Measurements from ENCODE around the gene MAGEF1.

The MAGEF1 gene

DNA sequence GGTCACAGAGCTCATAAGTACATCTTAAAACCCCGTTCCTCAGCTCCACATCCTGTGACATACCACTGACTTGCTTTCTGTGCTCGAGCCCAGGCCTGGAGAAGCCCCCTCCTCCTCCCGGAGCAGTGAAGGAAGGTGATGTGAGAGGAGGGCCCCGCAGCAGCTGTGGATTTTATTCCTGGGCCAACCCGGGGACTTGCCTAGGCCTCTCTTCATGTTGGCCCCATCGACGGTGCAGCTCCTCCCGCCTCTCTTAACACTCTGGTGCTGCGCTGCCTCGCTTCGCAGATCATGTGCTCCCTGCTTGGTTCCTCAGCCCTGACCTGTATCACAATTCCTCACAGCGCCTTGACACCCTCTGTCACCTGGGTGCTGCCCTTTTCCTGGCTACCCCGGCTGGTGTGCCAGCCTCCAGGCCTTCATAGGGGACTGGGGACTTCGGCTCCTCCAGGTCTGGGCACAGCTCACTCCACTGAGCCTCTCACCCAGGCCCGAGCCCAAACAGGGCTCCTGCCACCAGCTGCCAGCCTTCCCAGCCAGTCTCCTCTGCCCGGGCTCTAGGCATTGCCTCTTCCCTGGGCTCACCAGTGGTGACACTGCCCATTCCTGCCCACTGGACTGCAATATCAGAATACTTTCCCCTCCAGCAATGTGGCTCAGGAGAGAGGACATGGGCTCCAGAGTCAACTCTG lies 21.5 kb downstream of the MAGEF1 start:
- DNase-seq (ENCODE audit: low read depth), result no peak

DNA sequence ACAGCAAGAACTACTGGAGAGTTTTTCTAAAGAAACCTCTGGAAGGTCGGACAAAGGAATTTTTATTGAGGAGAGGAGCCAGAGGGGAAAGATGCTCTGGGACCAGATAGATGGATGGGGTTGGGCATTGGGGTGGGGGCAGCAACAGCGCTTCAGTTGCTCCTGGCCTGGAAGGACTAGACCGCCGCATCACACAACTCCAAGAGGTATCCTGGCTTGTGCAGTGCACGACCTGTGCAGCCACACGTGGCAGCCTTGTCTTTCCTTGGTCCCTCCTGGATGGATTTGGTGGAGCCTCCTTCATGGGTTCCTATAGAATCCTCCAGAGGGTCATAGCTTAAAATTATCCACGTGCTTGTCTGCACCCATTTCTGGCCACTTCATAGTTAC lies 23.0 kb downstream of the MAGEF1 start:
- no peak for DNase-seq (ENCODE audit: low read depth)

DNA sequence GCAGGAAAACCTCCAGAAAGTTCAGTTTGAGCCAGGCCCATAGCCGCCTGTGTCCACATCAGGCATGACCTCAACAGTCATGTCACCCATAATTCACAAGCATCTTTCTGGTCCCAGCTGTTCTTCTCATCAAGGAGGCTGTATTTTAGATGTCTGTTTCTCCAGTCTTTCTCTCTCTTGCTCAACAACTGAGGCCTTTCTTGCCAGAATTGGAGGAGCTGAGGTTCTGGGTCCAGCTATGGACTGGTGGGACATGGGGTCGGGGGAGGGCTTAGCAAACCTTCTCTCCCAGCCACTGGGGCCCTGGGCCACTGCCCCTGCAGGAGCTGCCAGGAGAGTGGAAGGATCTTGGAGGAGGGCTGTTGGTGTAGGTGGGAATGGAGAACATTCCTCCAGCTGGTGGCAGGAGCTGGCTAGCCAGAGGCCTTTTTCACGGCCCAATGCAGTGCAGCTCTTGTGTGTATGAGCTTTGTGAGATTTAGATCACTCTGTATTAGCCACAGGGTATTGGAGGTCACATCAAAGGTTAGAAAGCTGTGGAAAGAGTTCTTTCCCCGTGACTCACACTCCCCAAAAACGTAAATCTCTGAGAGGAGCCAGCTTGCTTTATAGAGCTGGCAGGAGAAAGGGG lies 23.5 kb downstream of the MAGEF1 start:
- no peak for DNase-seq (ENCODE audit: low read depth)

DNA sequence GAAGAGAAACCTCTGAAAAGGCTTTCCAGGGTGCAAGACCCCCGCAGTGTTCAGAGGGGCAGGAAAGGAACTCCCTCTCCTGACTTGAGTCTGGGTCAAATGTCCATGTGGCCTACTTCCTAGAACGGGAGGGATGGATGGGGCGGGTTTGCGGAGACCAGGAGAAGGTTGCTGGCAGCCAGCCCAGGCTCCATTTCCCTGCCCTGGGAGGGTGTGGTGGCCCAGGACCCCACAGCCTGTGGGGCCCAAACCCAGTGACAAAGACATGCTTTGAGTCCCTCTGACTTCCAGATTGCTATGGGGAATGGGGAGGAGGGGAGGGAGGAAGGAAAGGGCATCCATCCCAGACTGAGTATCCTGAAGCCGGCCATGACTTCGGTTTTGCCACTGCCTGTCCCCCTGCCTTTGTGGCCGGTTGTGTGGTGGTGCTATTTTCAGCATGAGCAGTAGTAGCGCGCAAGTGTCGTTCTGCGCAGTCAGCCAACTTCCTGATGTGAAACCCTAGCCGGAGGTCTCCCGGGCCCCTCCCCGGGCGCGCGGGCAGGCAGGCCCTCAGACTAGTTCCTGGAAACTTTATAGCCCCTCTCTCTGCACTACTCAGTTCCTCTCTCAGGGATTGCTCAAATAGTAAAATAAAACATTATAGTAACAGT lies 24.4 kb downstream of the MAGEF1 start:
- DNase-seq (ENCODE audit: low read depth), result no peak

DNA sequence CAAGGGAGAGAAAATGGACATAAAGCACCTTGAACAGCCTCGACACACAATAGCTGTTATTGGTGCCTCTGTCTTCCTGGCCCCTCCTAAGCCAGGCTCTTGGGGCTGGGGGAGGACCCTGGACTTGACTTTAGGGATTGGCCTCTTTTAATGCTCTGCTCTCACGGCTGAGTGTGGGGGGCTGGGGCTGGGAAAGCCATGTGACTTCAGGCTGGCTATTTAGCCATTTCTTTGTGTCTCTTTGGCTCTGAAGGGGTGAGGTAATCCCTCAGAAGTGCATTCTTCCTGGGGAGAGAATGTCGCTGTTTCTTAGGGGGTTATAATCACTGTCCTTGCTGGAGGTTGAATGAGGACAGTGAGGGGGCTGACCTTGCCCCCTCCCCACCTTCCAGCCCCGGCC lies 26.2 kb downstream of the MAGEF1 start:
- no peak for DNase-seq (ENCODE audit: low read depth)

DNA sequence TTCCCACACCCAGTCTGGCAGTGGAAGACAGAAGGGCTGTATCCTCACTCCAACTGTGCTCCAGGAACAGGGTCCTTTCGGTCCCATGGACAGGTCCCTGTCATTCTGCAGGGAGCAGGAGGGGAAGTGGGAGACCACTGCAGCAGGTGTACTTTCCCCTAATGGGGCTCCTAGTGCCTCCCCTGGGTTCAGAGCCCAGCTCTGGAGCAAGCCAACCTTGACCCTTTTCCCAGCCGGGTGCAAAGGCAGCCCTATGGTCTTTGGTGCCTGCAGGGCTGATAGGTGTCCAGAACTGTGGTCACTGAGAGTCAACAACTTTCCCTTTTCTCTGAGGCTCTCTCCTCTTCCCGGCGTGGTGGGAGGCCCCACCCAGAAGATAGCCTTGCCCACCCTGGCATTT lies 26.8 kb downstream of the MAGEF1 start:
- no peak for DNase-seq (ENCODE audit: low read depth)

DNA sequence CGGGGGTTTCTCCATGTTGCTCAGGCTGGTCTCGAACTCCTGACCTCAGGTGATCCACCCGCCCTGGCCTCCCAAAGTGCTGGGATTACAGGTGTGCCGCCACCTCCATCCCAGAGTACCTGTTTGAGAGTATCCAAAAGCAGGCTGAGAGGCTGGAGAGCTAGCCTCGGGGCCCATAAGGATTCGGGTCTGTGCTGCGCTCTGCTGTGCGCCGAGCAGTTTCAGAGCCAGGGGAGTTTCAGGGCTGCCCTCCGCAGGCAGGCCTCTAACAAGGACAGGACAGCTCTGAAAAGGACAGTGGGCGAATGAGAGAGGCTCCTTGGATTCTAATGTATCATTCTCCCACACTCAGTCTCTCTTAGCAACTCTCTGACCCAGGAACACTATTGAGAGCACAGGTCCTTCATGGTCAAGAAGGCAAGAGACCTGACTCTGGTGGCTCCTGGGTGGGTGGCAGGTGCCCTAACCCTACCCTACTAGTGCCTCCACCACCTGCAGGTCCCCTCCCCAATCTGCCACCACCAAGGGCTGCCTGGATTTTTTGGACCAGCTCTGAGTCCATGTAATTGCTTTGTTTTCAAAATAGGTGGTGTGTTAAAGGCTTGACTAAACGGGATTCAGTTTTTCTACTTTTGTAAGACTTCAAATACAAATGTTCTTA lies 27.8 kb downstream of the MAGEF1 start:
- DNase-seq (ENCODE audit: low read depth), result no peak

DNA sequence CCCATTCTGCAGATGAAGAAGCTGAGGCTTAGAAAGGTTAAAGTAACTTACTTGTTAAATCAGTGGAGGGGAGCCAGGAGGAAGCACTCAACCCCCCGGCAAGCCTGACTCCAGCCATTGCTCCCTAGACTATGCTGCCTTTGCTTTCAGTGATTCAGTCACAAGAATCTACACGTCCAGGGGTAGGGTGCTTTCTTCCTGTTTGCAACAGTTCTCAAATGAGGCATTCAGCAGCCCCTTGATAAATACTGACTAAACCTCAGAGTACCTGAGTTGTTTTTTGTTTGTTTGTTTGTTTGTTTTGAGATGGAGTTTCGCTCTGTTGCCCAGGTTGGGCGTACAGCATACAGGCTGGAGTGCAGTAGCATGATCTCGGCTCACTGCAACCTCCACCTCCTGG lies 28.6 kb downstream of the MAGEF1 start:
- DNase-seq (ENCODE audit: low read depth), result no peak

DNA sequence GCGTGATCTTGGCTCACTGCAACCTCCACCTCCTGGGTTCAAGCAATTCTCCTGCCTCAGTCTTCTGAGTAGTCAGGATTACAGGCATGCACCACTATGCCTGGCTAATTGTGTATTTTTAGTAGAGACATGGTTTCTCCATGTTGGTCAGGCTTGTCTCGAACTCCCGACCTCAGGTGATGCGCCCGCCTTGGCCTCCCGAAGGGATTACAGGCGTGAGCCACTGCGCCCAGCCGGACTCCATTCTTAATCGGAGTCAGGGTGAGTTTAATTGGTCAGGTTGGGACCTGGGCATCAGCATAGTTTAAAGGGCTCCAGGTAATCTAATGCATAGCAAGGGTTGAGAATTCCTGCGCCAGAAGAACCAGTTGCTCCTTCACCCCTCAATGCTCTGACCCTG lies 29.2 kb downstream of the MAGEF1 start:
- DNase-seq (ENCODE audit: low read depth), result no peak

DNA sequence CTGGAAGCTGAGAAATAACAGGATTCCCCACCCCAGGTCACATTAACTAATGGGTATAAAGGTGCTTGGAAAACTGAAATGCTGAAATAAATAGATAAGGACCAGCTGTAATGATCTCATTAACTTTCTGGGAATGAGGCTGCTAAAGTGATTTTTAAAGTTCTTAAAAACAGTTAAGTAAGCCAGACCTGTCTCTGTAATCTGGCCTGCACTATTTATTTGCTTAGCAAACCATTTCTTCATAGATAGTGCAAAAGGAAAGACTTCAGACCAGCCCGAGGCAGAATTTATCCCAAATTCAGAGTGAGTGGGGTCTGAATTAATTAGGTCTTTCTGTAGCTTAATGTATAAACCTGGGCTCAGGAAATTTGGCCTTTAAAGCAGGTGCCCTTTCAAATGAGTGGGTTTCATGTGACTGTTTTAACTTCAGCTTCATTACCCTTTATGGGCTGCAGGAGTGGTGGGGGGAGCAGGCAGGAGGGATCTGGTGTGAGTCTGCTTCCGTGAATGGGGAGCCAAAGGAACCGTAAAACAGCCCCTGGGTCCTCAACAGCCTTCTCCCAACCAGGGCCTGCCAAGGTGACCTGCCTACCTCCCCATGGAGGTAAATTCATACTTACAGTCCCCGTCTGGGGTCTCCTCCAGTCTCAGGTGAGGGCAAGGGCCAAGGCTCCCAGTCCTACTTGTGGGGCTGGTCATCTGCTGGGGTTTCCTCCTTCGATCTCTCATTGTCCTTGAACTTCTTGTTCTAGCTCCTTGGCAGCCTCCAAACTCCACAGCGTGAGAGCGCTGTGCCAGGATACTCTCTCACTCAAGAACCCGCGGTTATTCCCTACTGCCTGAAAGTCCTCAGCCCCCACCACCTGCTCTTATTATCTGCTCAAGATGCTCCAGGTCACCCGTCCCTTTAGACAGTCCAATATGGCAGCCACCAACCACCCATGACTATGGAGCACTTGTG lies 31.2 kb downstream of the MAGEF1 start:
- no peak for DNase-seq (ENCODE audit: low read depth)

DNA sequence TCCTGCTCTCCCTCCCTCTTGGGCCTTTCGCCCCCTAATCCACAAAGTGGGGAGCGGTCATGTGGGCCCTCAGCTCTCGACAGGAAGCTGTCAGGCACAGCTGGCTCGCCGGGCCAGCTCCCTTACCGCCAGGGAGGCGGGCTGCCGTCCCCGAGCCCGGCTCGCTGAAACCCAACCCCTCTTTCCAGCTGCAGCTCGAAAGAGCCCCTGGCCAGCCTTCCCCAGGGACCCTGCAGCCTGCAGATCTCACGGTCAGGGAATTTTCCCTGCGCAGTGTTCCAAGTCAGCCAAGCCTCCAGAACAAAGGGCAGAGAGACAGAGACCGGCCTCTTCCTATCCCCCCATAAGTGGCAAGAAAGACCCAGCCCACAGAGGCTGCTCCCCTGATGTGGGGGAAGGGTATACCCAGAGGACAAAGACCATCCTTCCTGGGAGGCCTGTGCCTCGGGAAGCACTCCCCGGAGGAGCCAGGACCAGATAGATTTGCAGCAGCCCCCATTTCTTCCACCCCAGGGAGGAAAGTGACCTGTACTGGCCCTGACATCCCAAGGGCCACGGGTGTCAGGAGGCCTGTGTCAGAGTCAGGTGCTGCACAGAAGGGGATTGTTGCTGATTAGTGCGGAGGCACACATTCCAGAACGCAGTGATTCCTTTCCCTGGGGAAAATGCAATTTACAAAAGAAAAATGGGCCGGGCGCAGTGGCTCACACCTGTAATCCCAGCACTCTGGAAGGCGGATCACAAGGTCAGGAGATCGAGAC lies 32.6 kb downstream of the MAGEF1 start:
- no peak for DNase-seq (ENCODE audit: low read depth)

DNA sequence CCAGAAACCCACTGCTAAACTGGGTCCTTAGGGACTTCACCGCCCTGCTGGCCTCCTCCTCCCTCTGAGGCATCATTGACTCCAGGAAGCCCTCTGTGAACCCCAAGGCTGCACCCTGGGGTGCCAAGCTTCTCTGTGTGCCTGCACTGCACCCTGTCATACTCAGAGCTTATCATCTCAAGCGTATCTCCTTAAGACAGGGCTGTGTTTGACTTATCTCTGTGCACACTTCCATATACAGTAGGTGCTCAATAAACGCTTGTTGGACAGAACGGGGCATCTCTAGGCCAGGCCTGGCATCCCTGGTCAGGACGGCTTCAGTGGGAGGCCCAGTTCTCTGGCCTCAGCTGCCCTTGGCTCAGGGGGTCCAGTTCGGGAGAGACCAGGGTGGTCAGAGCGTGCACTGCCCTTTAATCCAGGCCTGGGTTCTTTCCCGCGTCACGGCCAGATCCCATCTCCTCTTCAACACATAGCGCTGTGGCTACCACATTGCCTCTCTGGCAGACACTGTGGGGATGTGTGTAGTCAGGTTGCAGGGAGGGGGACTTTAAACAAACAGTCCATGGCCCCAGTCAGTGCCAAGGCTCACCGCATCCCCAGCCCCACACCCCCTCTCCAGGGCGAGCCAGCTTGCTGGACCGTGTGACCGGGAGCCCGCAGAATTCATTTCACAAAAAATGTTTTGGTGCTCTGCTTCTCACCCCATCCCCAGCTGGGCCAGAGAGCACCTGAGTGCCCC lies 33.4 kb downstream of the MAGEF1 start:
- DNase-seq (ENCODE audit: low read depth), result no peak

DNA sequence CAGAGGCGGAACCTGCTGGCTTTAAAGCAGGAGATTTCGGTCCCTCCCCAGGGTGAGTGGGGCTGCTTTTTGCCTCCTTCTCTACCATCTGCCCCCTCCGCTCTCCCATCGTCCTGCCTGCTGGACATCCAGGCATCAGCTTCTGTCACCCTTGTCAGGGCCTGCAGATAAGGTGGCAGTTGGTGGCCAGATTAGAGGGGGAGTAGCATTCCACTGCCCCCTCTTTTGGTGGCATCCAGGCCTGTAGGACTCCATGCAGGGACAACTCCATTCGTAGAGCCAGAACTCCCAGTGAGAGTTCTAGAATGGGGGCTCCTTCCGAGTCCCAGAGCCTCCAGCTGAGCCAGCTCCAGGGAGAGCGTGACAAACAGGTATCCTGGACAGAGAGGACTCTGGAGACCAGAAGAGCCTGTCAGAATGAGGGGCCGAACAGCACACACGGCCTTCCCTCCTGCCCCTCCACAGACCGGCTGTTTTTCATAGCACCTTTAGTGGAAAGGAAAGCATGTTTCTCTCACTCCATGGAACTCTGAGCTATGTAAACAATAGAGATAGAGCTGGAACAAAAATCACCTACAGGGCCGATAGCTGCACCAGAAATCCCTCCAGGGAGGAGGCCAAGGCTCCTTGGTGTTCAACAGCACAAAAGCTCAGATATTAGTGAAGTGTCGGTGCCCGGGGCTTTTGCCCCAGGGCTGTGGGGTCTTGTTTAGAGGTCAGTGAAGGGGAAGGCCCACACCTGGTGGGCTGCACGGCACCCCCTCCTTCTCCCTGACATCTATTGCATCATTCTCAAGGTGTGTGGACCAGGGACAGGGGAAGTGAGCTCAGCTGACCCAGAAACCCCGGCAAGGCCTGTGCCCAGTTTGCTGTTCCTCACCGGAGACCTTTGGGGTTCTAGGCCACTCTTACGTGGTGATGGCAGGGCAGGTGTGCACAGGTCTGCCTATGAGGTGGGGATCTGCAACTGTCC lies 34.2 kb downstream of the MAGEF1 start:
- no peak for DNase-seq (ENCODE audit: low read depth)

DNA sequence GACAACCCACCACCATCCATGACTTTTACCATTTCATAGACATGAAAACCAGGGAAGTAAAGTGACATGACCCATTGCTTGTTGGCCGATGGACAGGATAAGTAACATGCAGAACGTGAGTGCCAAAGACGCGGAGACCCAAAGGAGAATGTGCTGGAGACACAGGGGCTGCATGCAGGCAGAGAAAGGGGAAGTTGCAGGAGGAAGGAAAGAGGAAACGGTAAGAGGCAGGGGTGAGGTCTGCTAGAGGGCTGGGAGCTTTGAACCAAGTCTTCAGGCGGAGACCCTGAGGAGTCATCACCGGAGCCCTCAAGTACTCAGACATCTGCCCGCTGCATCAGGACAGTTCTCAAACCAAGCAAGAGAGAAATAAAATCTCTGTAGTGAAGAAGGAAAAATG lies 34.9 kb downstream of the MAGEF1 start:
- DNase-seq (ENCODE audit: low read depth), result no peak

DNA sequence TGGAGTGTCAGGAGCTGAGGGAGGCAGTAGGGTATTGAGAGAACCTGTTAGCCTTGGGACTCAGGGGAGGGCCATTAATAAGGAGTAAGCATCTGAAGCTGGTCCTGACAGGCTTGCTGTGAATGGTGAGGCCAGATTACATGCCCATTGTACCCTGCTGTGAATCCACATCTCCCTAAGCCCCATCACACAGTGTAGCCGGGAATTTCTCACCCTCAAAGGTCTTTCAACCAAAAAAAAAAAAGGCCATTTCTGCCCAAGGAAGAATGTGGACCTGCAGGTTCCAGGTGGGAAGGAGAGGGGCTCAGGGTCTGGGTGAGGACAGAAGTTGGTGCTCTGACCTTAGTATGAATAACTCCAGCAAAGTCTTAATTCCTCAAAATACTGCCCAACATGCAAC lies 37.2 kb downstream of the MAGEF1 start:
- DNase-seq (ENCODE audit: low read depth), result no peak

DNA sequence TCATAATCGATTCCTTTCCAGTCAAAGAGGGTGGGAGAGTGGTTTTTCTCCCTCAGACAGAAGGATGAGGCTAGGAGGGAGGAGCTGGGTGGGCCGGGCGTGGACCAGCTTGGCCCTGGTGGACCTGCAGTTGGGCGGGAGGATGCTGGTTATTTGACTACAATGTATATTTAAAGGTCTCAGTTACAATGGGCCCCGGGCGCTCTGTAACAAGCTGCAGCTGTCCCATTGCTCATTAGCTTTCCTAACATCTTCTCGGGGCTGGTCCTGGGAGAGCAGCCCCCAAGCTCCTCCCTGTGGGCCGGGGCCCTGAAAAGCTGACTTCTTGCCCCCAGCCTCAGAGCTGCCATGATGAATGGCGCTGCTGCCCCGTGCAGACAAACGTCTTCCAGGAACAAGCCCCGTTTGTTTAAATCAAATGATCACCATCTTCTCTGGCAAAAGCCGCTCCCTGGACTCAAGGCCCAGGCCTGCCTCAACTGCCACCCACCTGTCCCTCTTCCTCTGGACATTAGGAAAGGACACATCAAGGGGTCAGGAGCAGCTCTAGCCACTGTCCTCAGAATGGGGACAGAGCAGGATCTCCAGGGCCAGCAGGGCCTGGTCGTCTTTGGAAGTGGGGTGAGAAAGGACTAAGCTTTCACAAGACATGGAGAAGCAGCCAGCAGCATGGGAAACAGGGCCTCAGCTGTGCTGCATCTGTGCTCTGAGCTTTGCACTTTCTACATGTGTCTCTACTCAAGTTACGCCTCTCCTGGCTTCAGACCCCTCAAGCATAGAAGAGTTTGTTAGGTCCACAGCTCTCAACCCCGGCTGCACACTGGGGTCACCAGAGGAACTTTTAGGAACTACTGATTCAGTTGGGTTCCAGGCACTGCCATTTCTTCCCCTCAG lies 38.6 kb downstream of the MAGEF1 start:
- DNase-seq (ENCODE audit: low read depth), result no peak

DNA sequence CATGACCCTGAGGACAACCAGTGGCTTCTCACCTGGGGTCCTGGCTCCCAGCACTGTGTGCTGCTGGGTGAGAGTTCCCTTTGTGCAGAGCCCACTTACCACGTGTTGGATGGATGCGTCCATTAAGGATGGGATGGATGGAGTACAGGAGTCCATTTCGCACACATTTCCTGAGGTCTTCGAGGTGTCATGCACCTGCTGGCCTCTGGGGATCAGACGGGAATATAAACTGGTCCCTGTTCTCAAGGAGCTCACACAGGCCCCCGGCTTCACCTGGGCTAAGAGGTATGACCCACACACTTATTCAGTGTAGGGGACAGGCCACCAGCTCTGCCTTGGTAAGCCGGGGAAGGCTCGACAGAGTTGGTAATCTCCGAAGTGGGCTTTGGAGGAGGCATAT lies 39.5 kb downstream of the MAGEF1 start:
- no peak for DNase-seq (ENCODE audit: low read depth)

DNA sequence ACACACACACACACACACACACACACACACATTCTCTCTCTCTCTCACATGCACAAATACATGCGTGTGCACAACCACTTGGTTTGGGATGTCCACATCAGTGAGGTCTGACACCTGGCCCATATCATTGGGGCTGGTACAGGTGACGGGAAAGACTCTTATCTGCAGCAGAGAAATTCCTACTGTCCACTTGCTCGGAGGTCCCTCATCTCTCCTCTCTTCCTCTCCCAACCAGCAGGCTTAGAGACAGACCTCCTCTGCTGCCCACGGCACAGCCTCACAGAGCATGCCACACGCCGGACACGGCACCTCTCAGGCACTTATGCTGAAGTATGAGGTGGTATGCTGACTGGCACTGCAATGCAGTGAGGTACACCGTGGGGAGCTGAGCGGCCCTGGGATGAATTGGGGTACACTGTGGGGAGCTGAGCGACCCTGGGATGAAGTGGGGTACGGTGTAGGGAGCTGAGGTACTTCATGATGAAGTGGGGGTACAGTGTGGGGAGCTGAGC lies 41.7 kb downstream of the MAGEF1 start:
- no peak for DNase-seq (ENCODE audit: low read depth)
